T-cell (primary cell): Measurements from ENCODE around the gene TBC1D25. TPM values are rescaled to one million over a fixed set of nuclear protein-coding genes. Genes with fewer than 3 reads are reported as not detected.

Experiments
- ATAC-seq, 4 experiments: fragments of 200-7000 bp in 3 of 4; fragments of 150-1000 bp in 1 of 4; cut with Tn5 transposase; replicated peaks in 1 of 4; 1 replicate in 3 of 4; 2 replicates in 1 of 4; pipeline ENCODE4 v1.10.0; 2021; ENCODE audit warnings: moderate library complexity in 3 of 4, mild to moderate bottlenecking in 2 of 4, moderate number of reproducible peaks in 1 of 4
- CTCF ChIA-PET, 2 donors: fragments of 300-600 bp; sonication (Branson Sonifier 250); formaldehyde crosslinking; loops; one replicate each; lab custom pipeline; 2022; ENCODE audit warnings: antibody characterized with exemption in 2 of 2; lab: Charles Lee
- POLR2A ChIA-PET, 2 donors: fragments of 300-600 bp; sonication (Branson Sonifier 250); formaldehyde crosslinking; loops; one replicate each; lab custom pipeline; 2022; ENCODE audit warnings: antibody characterized with exemption in 2 of 2; lab: Charles Lee
- DNase-seq, 35 experiments: peaks; one replicate each; pipeline versions ENCODE4 v3.0.0 to v3.0.0-alpha.2; 2013 to 2023
- H3K27ac ChIP-seq: one replicate; pipeline ENCODE4 v1.5.1; 2013; ENCODE audit warnings: low read length
- H3K27me3 ChIP-seq, 2 experiments: replicated peaks in 1 of 2; 1 replicate in 1 of 2; 2 replicates in 1 of 2; pipeline versions ENCODE4 v1.6.1 to v1.7.0; 2013; ENCODE audit warnings: low read length in 1 of 2, mixed read lengths in 1 of 2; ENCODE audit not compliant: control insufficient read depth in 2 of 2, insufficient read depth in 2 of 2; ENCODE audit errors: extremely low read depth in 1 of 2
- H3K36me3 ChIP-seq, 2 donors: 1 replicate in 1 of 2; 2 replicates in 1 of 2; pipeline versions ENCODE4 v1.6.1 to v1.7.0; 2013; ENCODE audit warnings: low read length in 1 of 2; ENCODE audit not compliant: control insufficient read depth in 2 of 2, insufficient read depth in 1 of 2; ENCODE audit errors: extremely low read depth in 1 of 2
- H3K4me1 ChIP-seq, 2 experiments: 1 replicate in 1 of 2; 2 replicates in 1 of 2; pipeline versions ENCODE4 v1.6.1 to v1.7.0; 2013; ENCODE audit warnings: low read length in 2 of 2, mixed read lengths in 1 of 2; ENCODE audit not compliant: insufficient read depth in 2 of 2, control insufficient read depth in 1 of 2; ENCODE audit errors: extremely low read depth in 1 of 2
- H3K4me3 ChIP-seq, 2 donors: 1 replicate in 1 of 2; 2 replicates in 1 of 2; pipeline versions ENCODE4 v1.5.1 to v1.7.0; 2013; ENCODE audit warnings: mild to moderate bottlenecking in 2 of 2, low read length in 1 of 2, moderate library complexity in 1 of 2; ENCODE audit not compliant: control insufficient read depth in 1 of 2; ENCODE audit errors: extremely low read depth in 1 of 2
- H3K9me3 ChIP-seq: 2 replicates; pipeline ENCODE4 v1.7.0; 2013
- H3K27ac Mint-ChIP-seq, 2 donors: one replicate each; pipeline ENCODE4 v1.8.0; 2020 to 2021; ENCODE audit warnings: mild to moderate bottlenecking in 2 of 2, mixed read lengths in 2 of 2
- H3K27me3 Mint-ChIP-seq, 2 donors: one replicate each; pipeline ENCODE4 v1.8.0; 2021 to 2022; ENCODE audit warnings: mixed read lengths in 2 of 2
- H3K36me3 Mint-ChIP-seq: one replicate; pipeline ENCODE4 v1.8.0; 2021; ENCODE audit warnings: mixed read lengths
- H3K4me1 Mint-ChIP-seq, 3 donors: one replicate each; pipeline ENCODE4 v1.8.0; 2020 to 2022; ENCODE audit warnings: mixed read lengths in 3 of 3, mild to moderate bottlenecking in 1 of 3
- H3K4me3 Mint-ChIP-seq, 3 donors: one replicate each; pipeline ENCODE4 v1.8.0; 2020 to 2022; ENCODE audit warnings: mild to moderate bottlenecking in 3 of 3, mixed read lengths in 3 of 3, moderate library complexity in 3 of 3
- H3K9me3 Mint-ChIP-seq, 3 donors: one replicate each; pipeline ENCODE4 v1.8.0; 2020 to 2022; ENCODE audit warnings: mixed read lengths in 3 of 3
- WGBS: methylation state at CpG from one replicate; pipeline ENCODE4 v1.1.5; 2013; ENCODE audit warnings: missing lambda C conversion rate; ENCODE audit not compliant: insufficient coverage; 5-methylcytosine and 5-hydroxymethylcytosine counted together
- total RNA-seq, 35 experiments: library from RNA in 6 of 35; stranded (reverse) in 6 of 35; fragments of 120-200 nt in 1 of 35; gene quantifications; one replicate each; pipeline versions ENCODE4 v1.2.1 to v1.2.4 and lab custom pipeline; 2013 to 2026

TBC1D25 gene
- total RNA-seq, 5 donors from 2014 or later (not counting 1 experiment from before 2014, with no cell fraction given), result 27.0 to 30.6 (median 29.5) TPM

GRCh38 chrX:48560056-48560455, 20.5 kb downstream of the TBC1D25 start:
- WGBS, result 88% methylated on average over 10 of the region's 14 CpGs
- H3K27ac ChIP-seq, result no peak overlapping the region
- CTCF ChIA-PET, result no interaction called here

GRCh38 chrX:48560681-48561080, 21.2 kb downstream of the TBC1D25 start:
- DNase-seq (no peak), ATAC-seq (no peak)
- Histone ChIP-seq H3K27me3 (no peaks in the 10 kb centered on the region), H3K4me3 (no peak overlapping the region), H3K36me3 (peaks cover 7 to 33% of the 10 kb centered on the region in 2 donors), H3K4me1 (no peaks in the 10 kb centered on the region), H3K9me3 (no peaks in the 10 kb centered on the region), H3K27ac (no peak overlapping the region)
- CTCF ChIA-PET, result no interaction called here
- WGBS, result 100% methylated on average over 1 of the region's 12 CpGs
- POLR2A ChIA-PET, result interaction anchor here in 1 of 2 donors (0.6 kb wide), 1 partner anchor 102 kb away, joined by 4 read pairs; no protein-coding TSS in a partner anchor
- Mint-ChIP-seq H3K27me3 (no peaks in the 10 kb centered on the region), H3K4me1 (no peaks in the 10 kb centered on the region), H3K27ac (no peak overlapping the region), H3K4me3 (no peak overlapping the region), H3K36me3 (peaks cover 19% of the 10 kb centered on the region), H3K9me3 (no peaks in the 10 kb centered on the region)

More at GRCh38 chrX:48560056-48560455, 20.5 kb downstream of the TBC1D25 start:
- peaks cover 23% of the 10 kb centered on the region for H3K36me3 Mint-ChIP-seq
- no peaks in the 10 kb centered on the region for H3K9me3 ChIP-seq
- H3K4me1 Mint-ChIP-seq, result no peaks in the 10 kb centered on the region
- no peaks in the 10 kb centered on the region for H3K4me1 ChIP-seq
- H3K27ac Mint-ChIP-seq, result no peak overlapping the region
- H3K4me3 Mint-ChIP-seq, result no peak overlapping the region
- no peaks in the 10 kb centered on the region for H3K27me3 ChIP-seq
- DNase-seq (no peak), ATAC-seq (no peak)
- H3K4me3 ChIP-seq, result no peak overlapping the region
- H3K27me3 Mint-ChIP-seq, result no peaks in the 10 kb centered on the region
- POLR2A ChIA-PET, result interaction anchor here in 1 of 2 donors (0.6 kb wide), 1 partner anchor 103 kb away, joined by 4 read pairs; no protein-coding TSS in a partner anchor
- H3K36me3 ChIP-seq, result peaks cover 7 to 35% of the 10 kb centered on the region in 2 donors
- H3K9me3 Mint-ChIP-seq, result no peaks in the 10 kb centered on the region

GRCh38 chrX:48569958-48570357, 30.4 kb downstream of the TBC1D25 start:
- no peaks in the 10 kb centered on the region for H3K27me3 Mint-ChIP-seq
- Histone ChIP-seq H3K27me3 (no peaks in the 10 kb centered on the region), H3K4me3 (no peak overlapping the region), H3K9me3 (no peaks in the 10 kb centered on the region), H3K4me1 (peaks cover 0 to 9% of the 10 kb centered on the region in 2 experiments), H3K36me3 (no peaks in the 10 kb centered on the region), H3K27ac (no peak overlapping the region)
- H3K4me3 Mint-ChIP-seq, result no peak overlapping the region
- DNase-seq, result no peak
- ATAC-seq, result no peak
- peaks cover 2% of the 10 kb centered on the region for H3K36me3 Mint-ChIP-seq
- no peak overlapping the region for H3K27ac Mint-ChIP-seq
- H3K4me1 Mint-ChIP-seq, result peaks cover 4 to 12% (median 8%) of the 10 kb centered on the region in 3 donors
- CTCF ChIA-PET, result no interaction called here
- H3K9me3 Mint-ChIP-seq, result no peaks in the 10 kb centered on the region
- POLR2A ChIA-PET, result no interaction called here
- WGBS, result no CpG with 5 or more reads among the region's 1 CpG

GRCh38 chrX:48573690-48574269, 34.3 kb downstream of the TBC1D25 start:
- CTCF ChIA-PET, result interaction anchor here (0.6 to 2.0 kb wide), 6 partner anchors 25 to 1309 kb away, joined by 3 to 7 read pairs (median 4); partner anchors contain the start of genes HDAC6 (in 1 of the 2) and TBC1D25 (in 1 of the 2)
- H3K27ac Mint-ChIP-seq, result peak overlapping the region; percentile 99 to 100
- peak overlapping the region; percentile 97 for H3K27ac ChIP-seq
- H3K27me3 Mint-ChIP-seq, result no peaks in the 10 kb centered on the region
- peak overlapping the region in 1 of 2 donors; percentile 78 for H3K4me3 ChIP-seq
- no peaks in the 10 kb centered on the region for H3K9me3 ChIP-seq
- DNase-seq (peak in 30 of 35 experiments; percentile 6 to 64 (median 32)), ATAC-seq (no peak)
- 23% methylated on average over 7 of the region's 19 CpGs for WGBS
- H3K27me3 ChIP-seq, result no peaks in the 10 kb centered on the region
- no peaks in the 10 kb centered on the region for H3K9me3 Mint-ChIP-seq
- POLR2A ChIA-PET, result interaction anchor here (0.5 to 1.7 kb wide), 5 partner anchors 34 to 1060 kb away, joined by 3 to 7 read pairs (median 5); partner anchors contain the start of gene TBC1D25 (in 1 of the 2)
- peaks cover 7 to 32% of the 10 kb centered on the region in 2 donors for H3K36me3 ChIP-seq
- H3K4me1 Mint-ChIP-seq, result peaks cover 20 to 32% (median 23%) of the 10 kb centered on the region in 3 donors
- H3K4me1 ChIP-seq, result peaks cover 7 to 24% of the 10 kb centered on the region in 2 experiments
- peak overlapping the region; percentile 97 to 99 (median 98) for H3K4me3 Mint-ChIP-seq
- H3K36me3 Mint-ChIP-seq, result peaks cover 9% of the 10 kb centered on the region

GRCh38 chrX:48574270-48575266, 35.1 kb downstream of the TBC1D25 start, which contains the start of gene RBM3:
TSS of gene RBM3 (plus strand) at chrX:48574484. CDS start at chrX:48575181, 697 bp downstream.
- H3K27me3 ChIP-seq, result no peaks in the 10 kb centered on the region
- Mint-ChIP-seq H3K4me1 (peaks cover 20 to 34% (median 23%) of the 10 kb centered on the region in 3 donors), H3K27me3 (no peaks in the 10 kb centered on the region), H3K27ac (peak within 1 kb of the TSS; percentile 99 to 100), H3K9me3 (no peaks in the 10 kb centered on the region), H3K4me3 (peak within 1 kb of the TSS; percentile 97 to 99 (median 98)), H3K36me3 (peaks cover 12% of the 10 kb centered on the region)
- H3K9me3 ChIP-seq, result no peaks in the 10 kb centered on the region
- peak; percentile 96 to 98 (median 96) for ATAC-seq
- peak within 1 kb of the TSS; percentile 97 for H3K27ac ChIP-seq
- H3K4me3 ChIP-seq, result peak within 1 kb of the TSS; percentile 69 to 78
- ChIA-PET CTCF (interaction anchor here (0.6 to 2.0 kb wide), 6 partner anchors 24 to 612 kb away, joined by 3 to 7 read pairs (median 4); partner anchors contain the start of genes HDAC6 (in 1 of the 2) and TBC1D25 (in 1 of the 2)), POLR2A (interaction anchor here (0.5 to 1.7 kb wide), 5 partner anchors 25 to 1061 kb away, joined by 3 to 7 read pairs (median 5); partner anchors contain the start of gene TBC1D25 (in 1 of the 2))
- H3K4me1 ChIP-seq, result peaks cover 7 to 24% of the 10 kb centered on the region in 2 experiments
- peaks cover 7 to 39% of the 10 kb centered on the region in 2 donors for H3K36me3 ChIP-seq
- DNase-seq, result peak; percentile 79 to 95 (median 93)
- under 1% methylated on average over 54 of the region's 71 CpGs for WGBS
